A549 (cell line): ENCODE measurements around the gene TP53I11.

Source experiments
- BCL3 ChIP-seq: fragments of >200 bp; sonication (Bioruptor Twin); formaldehyde crosslinking; IDR thresholded peaks from 3 replicates; pipeline ENCODE4 v1.6.1; 2016
- BHLHE40 ChIP-seq: IDR thresholded peaks from 2 replicates; pipeline ENCODE4 v1.6.1; 2012; ENCODE audit warnings: low read depth, low read length, inconsistent platforms
- CEBPB ChIP-seq, 2 experiments: fragments of >200 bp in 1 of 2; sonication (Bioruptor Twin) in 1 of 2; formaldehyde crosslinking in 1 of 2; IDR thresholded peaks; 2 replicates each; pipeline ENCODE4 v1.6.1; 2012 to 2016
- CTCF ChIP-seq: fragments of >200 bp; sonication (Bioruptor Twin); formaldehyde crosslinking; IDR thresholded peaks from 3 replicates; pipeline ENCODE4 v1.5.1; 2016
- EHMT2 ChIP-seq: fragments of 200-600 bp; sonication (generic); IDR thresholded peaks from 2 replicates; pipeline ENCODE4 v1.6.1; 2016; ENCODE audit warnings: antibody characterized with exemption, low read depth, mild to moderate bottlenecking, moderate library complexity
- EP300 ChIP-seq, 2 experiments: fragments of >200 bp; sonication (Bioruptor Twin); formaldehyde crosslinking; IDR thresholded peaks; 2 replicates in 1 of 2; 3 replicates in 1 of 2; pipeline ENCODE4 v1.6.1; 2016 to 2017
- FOSL2 ChIP-seq, 2 experiments: fragments of 450-650 bp in 1 of 2; fragments of >200 bp in 1 of 2; sonication (Bioruptor Twin) in 1 of 2; formaldehyde crosslinking; IDR thresholded peaks; 2 replicates each; pipeline versions ENCODE4 v1.5.0 to v1.6.1; 2016 to 2020; ENCODE audit warnings: mild to moderate bottlenecking in 1 of 2, moderate library complexity in 1 of 2
- MYC ChIP-seq: IDR thresholded peaks from 2 replicates; pipeline ENCODE4 v1.6.1; 2012; ENCODE audit warnings: mild to moderate bottlenecking, inconsistent platforms, low read length, improper control_type of control experiment, borderline replicate concordance
- PHF8 ChIP-seq: fragments of 200-600 bp; sonication (generic); IDR thresholded peaks from 2 replicates; pipeline ENCODE4 v1.6.1; 2016; ENCODE audit warnings: low read depth, mild to moderate bottlenecking, antibody characterized with exemption, moderate library complexity, borderline replicate concordance
- POLR2A ChIP-seq: IDR thresholded peaks from 2 replicates; pipeline ENCODE4 v1.6.1; 2012; ENCODE audit warnings: mild to moderate bottlenecking, low read length
- POLR2AphosphoS2 ChIP-seq: conservative IDR thresholded peaks from 2 replicates; pipeline ENCODE4 v1.6.1; 2012; ENCODE audit warnings: low read length, improper control_type of control experiment, inconsistent platforms
- REST ChIP-seq: fragments of 200-600 bp; sonication (generic); IDR thresholded peaks from 2 replicates; pipeline ENCODE4 v1.6.1; 2016; ENCODE audit warnings: antibody characterized with exemption, mild to moderate bottlenecking, moderate library complexity
- SMC3 ChIP-seq: fragments of >200 bp; sonication (Bioruptor Twin); formaldehyde crosslinking; IDR thresholded peaks from 3 replicates; pipeline ENCODE4 v1.6.1; 2018; ENCODE audit warnings: inconsistent platforms
- SREBF2 ChIP-seq: fragments of 450-650 bp; IDR thresholded peaks from 2 replicates; pipeline ENCODE4 v1.6.1; 2014; ENCODE audit warnings: mild to moderate bottlenecking, moderate library complexity

- TF ChIP-seq EP300 (IDR thresholded peaks at IDR 0.05) = no peak
- no peak for TF ChIP-seq CTCF
- no peak for TF ChIP-seq EHMT2
- TF ChIP-seq REST = no peak
- no peak for TF ChIP-seq MYC
- TF ChIP-seq SREBF2 = no peak
- no peak for TF ChIP-seq POLR2A
- no peak for TF ChIP-seq BHLHE40
- no peak for TF ChIP-seq PHF8
- TF ChIP-seq POLR2AphosphoS2 = no peak
- no peak for TF ChIP-seq FOSL2 (IDR thresholded peaks at IDR 0.05)
- no peak for TF ChIP-seq FOSL2 (CRISPR knock-in tag; IDR thresholded peaks at IDR 0.05)
- TF ChIP-seq SMC3 = no peak
- no peak for TF ChIP-seq BCL3
- TF ChIP-seq CEBPB (IDR thresholded peaks at IDR 0.05) = no peak
These were observed 30.2 kb downstream of the TP53I11 start for GRCh38 chr11:44920451-44920850.
